SK-N-MC (cell line): Measurements from ENCODE around the gene GNG12.

Experiments
- DNase-seq: peaks from one replicate; pipeline ENCODE4 v3.0.0-alpha.2; 2011; ENCODE audit warnings: low read depth, low spot score
- H3K27ac ChIP-seq: fragments of 200-600 bp; sonication (generic); 2 replicates; pipeline ENCODE4 v1.5.1; 2016; ENCODE audit warnings: mixed run types
- H3K36me3 ChIP-seq: fragments of 200-600 bp; sonication (generic); 2 replicates; pipeline ENCODE4 v1.6.1; 2017; ENCODE audit warnings: antibody characterized with exemption, low read length, mixed read lengths; ENCODE audit not compliant: insufficient read depth
- H3K4me3 ChIP-seq: fragments of 200-600 bp; sonication (generic); 2 replicates; pipeline ENCODE4 v1.5.1; 2016
- H3K9ac ChIP-seq: fragments of 200-600 bp; sonication (generic); 2 replicates; pipeline ENCODE4 v1.8.0; 2017; ENCODE audit warnings: mixed run types, mixed read lengths; ENCODE audit not compliant: insufficient read length
- H3K9me3 ChIP-seq: fragments of 200-600 bp; sonication (generic); 2 replicates; pipeline ENCODE4 v1.6.1; 2017; ENCODE audit warnings: low read depth, mild to moderate bottlenecking, antibody characterized with exemption, low read length, moderate library complexity, mixed read lengths
- EZH2 ChIP-seq: fragments of 200-600 bp; sonication (generic); IDR thresholded peaks from one replicate; pipeline ENCODE4 v1.6.1; 2017; ENCODE audit warnings: antibody characterized with exemption
- FOXP2 ChIP-seq: optimal IDR thresholded peaks from 2 replicates; pipeline ENCODE3; 2011; ENCODE audit warnings: mild to moderate bottlenecking, moderate library complexity; ENCODE audit not compliant: insufficient read depth; ENCODE audit errors: extremely low read length, control extremely low read depth
- POLR2AphosphoS5 ChIP-seq: IDR thresholded peaks from 2 replicates; pipeline ENCODE4 v1.6.1; 2012; ENCODE audit warnings: mild to moderate bottlenecking, low read depth, low read length, borderline replicate concordance

GNG12 gene

GRCh38 chr1:67795179-67795912, 37.9 kb downstream of the GNG12 start:
- Histone ChIP-seq H3K4me3 (no peak overlapping the region), H3K27ac (no peak overlapping the region), H3K9ac (no peak overlapping the region), H3K9me3 (no peaks in the 10 kb centered on the region), H3K36me3 (no peaks in the 10 kb centered on the region)
- DNase-seq, result no peak
- TF ChIP-seq POLR2AphosphoS5 (no peak), FOXP2 (no peak), EZH2 (no peak)

DNA sequence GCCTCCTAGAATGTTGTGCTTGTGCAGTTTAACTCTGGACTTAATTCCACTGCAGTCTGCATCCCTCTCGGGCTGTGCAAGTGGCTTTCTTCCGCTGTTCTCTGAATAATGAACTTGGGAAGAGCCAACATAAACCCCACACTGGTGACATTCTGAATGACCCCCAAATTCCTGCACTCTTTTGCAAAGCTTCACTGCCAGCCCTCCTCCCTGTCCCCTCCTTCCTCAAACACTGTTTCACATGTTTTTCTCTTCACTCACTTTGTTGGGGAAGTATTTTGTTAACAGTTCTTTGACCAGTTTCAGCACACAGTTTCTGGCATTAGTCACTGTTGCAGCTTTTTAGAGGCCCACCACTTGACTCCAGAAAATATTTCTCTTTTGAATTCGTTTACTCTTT, 39.7 kb downstream of the GNG12 start:
- TF ChIP-seq FOXP2 (no peak), EZH2 (no peak), POLR2AphosphoS5 (no peak)
- Histone ChIP-seq H3K9me3 (no peaks in the 10 kb centered on the region), H3K36me3 (no peaks in the 10 kb centered on the region), H3K9ac (no peak overlapping the region), H3K27ac (no peak overlapping the region), H3K4me3 (no peak overlapping the region)
- no peak for DNase-seq

- no peak overlapping the region for H3K9ac ChIP-seq
- H3K9me3 ChIP-seq, result no peaks in the 10 kb centered on the region
- H3K36me3 ChIP-seq, result no peaks in the 10 kb centered on the region
- no peak for DNase-seq
- TF ChIP-seq POLR2AphosphoS5 (no peak), FOXP2 (no peak), EZH2 (no peak)
- no peak overlapping the region for H3K27ac ChIP-seq
- H3K4me3 ChIP-seq, result no peak overlapping the region
Observed at GRCh38 chr1:67792741-67793458, 40.4 kb downstream of the GNG12 start.

DNA sequence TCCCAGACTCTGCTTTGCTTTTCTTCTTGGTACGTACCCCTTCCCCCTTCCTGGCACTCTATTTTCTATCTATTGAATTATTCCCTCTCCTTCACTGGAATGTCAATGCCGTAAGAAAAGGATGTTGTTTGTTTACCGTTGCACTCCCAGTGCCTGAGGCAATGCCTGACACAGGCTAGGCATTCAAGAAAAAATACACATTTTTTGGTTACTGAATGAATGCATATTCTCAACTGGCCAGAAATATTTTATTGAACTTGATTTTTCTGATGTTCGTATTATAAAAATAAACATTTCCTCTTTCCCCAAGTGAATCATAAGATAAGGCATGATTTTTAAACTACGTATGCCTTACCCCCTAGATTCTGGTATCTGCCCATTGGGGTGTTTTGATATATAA, 41.2 kb downstream of the GNG12 start:
- TF ChIP-seq POLR2AphosphoS5 (no peak), FOXP2 (no peak), EZH2 (no peak)
- no peaks in the 10 kb centered on the region for H3K9me3 ChIP-seq
- no peak overlapping the region for H3K4me3 ChIP-seq
- no peak for DNase-seq
- no peak overlapping the region for H3K9ac ChIP-seq
- no peaks in the 10 kb centered on the region for H3K36me3 ChIP-seq
- H3K27ac ChIP-seq, result no peak overlapping the region

GRCh38 chr1:67791686-67792085, 41.6 kb downstream of the GNG12 start:
- H3K27ac ChIP-seq, result no peak overlapping the region
- TF ChIP-seq FOXP2, result no peak
- no peak for DNase-seq
- H3K4me3 ChIP-seq, result no peak overlapping the region
- no peak overlapping the region for H3K9ac ChIP-seq
- H3K36me3 ChIP-seq, result no peaks in the 10 kb centered on the region
- no peaks in the 10 kb centered on the region for H3K9me3 ChIP-seq

DNA sequence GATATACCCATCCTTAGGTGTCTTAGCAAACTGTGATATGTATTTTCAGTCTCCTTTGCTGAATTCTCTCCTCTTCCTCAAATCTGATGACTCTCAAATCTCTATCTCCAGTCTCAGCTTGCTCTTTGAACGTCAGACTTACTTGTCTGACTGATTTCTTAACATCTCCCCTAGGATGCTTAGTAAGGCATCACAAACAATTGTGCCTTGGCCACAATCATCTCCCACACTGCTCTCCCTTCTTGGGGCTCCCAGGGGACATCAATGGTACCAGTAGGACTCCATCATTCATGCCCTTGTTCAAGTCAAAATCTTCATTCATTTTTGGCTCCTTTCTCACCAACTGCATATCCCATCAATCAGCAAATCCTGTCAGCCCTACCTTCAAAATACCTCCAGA, 42.0 kb downstream of the GNG12 start:
- no peaks in the 10 kb centered on the region for H3K9me3 ChIP-seq
- DNase-seq, result no peak
- no peaks in the 10 kb centered on the region for H3K36me3 ChIP-seq
- H3K9ac ChIP-seq, result no peak overlapping the region
- TF ChIP-seq POLR2AphosphoS5 (no peak), EZH2 (no peak), FOXP2 (no peak)
- no peak overlapping the region for H3K27ac ChIP-seq
- no peak overlapping the region for H3K4me3 ChIP-seq

GRCh38 chr1:67790201-67790692, 43.0 kb downstream of the GNG12 start:
- no peak overlapping the region for H3K27ac ChIP-seq
- H3K9ac ChIP-seq, result no peak overlapping the region
- TF ChIP-seq EZH2 (no peak), POLR2AphosphoS5 (no peak), FOXP2 (no peak)
- no peaks in the 10 kb centered on the region for H3K9me3 ChIP-seq
- no peak for DNase-seq
- H3K4me3 ChIP-seq, result no peak overlapping the region
- no peaks in the 10 kb centered on the region for H3K36me3 ChIP-seq

GRCh38 chr1:67789551-67789950, 43.7 kb downstream of the GNG12 start:
- Histone ChIP-seq H3K27ac (no peak overlapping the region), H3K4me3 (no peak overlapping the region), H3K9ac (no peak overlapping the region), H3K36me3 (no peaks in the 10 kb centered on the region), H3K9me3 (no peaks in the 10 kb centered on the region)
- no peak for TF ChIP-seq POLR2AphosphoS5
- TF ChIP-seq FOXP2, result no peak
- no peak for DNase-seq

GRCh38 chr1:67788904-67789303, 44.4 kb downstream of the GNG12 start:
- H3K9ac ChIP-seq, result no peak overlapping the region
- DNase-seq, result no peak
- no peaks in the 10 kb centered on the region for H3K36me3 ChIP-seq
- no peak for TF ChIP-seq EZH2
- TF ChIP-seq FOXP2, result no peak
- no peak for TF ChIP-seq POLR2AphosphoS5
- no peak overlapping the region for H3K27ac ChIP-seq
- H3K9me3 ChIP-seq, result no peaks in the 10 kb centered on the region
- H3K4me3 ChIP-seq, result no peak overlapping the region
